SH-SY5Y (cell line): ENCODE results near the gene ARFGAP1.

Experiments used
- GATA2 ChIP-seq: IDR thresholded peaks from 2 replicates; pipeline ENCODE4 v1.6.1; 2011; ENCODE audit warnings: mild to moderate bottlenecking, low read depth, low read length
- GATA3 ChIP-seq: IDR thresholded peaks from 2 replicates; pipeline ENCODE4 v1.6.1; 2011; ENCODE audit warnings: low read depth, mild to moderate bottlenecking, low read length, moderate library complexity

DNA sequence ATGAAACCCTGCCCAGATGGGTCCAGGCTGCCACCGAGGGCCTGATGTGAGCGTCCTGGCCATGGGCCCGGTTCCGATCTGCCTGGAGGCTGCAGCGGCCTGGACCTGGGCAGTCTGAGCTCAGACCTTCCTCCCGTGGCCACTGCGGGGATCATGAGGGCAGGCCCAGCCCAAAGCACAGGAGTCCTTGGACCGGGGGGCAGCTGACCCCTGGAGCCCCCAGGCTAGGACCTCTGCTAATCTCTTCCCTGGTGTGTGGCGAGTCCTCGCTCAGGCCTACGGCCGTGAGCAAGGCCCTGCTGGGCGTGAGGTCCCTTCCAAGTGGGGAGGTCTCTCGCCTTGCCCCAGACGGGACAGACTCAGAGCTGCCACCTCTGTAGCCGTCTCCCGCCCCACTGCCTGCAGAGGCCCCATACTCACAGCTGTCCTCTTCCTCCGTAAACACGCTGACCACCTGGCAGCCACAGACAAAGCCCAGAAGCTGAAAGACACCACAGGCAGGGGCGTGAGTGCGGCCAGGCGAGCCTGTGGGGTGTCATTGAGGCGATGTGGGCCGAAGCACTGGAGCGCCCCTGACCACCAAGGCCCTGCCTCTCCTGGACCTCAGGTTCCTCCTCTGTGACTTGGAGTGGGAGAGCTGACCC lies 28.9 kb upstream of the ARFGAP1 start:
- TF ChIP-seq GATA3 (no peak), GATA2 (no peak)
